IMR-90 (cell line): ENCODE results near the gene LRRC10B. TPM values are rescaled to one million over a fixed set of nuclear protein-coding genes. Genes with fewer than 3 reads are reported as not detected.

Experiments
- ATAC-seq: fragments of 200-7000 bp; cut with Tn5 transposase; 2 replicates; pipeline ENCODE4 v1.9.1; 2020; ENCODE audit warnings: low read depth, mild to moderate bottlenecking, moderate library complexity
- BruUV-seq: library from RNA; stranded (reverse); fragments of 400-500 nt; replicated peaks from 2 replicates; lab custom pipeline; 2021; lab: Mats Ljungman, UMichigan
- CTCF ChIA-PET: fragments of 300-600 bp; formaldehyde crosslinking; extraction: SDS; loops from one replicate; lab custom pipeline; 2021; ENCODE audit warnings: antibody characterized with exemption; lab: Yijun Ruan, JAX
- POLR2A ChIA-PET: fragments of 300-600 bp; sonication (Branson Sonifier 250); formaldehyde crosslinking; loops from one replicate; lab custom pipeline; 2022; ENCODE audit warnings: antibody characterized with exemption; ENCODE audit not compliant: unreplicated experiment; lab: Charles Lee
- DNase-seq: peaks from one replicate; pipeline ENCODE4 v3.0.0; 2013
- H2AFZ ChIP-seq: replicated peaks from 2 replicates; pipeline ENCODE3; 2013; ENCODE audit warnings: low read length, mild to moderate bottlenecking; ENCODE audit not compliant: poor library complexity
- H2AK5ac ChIP-seq: 2 replicates; pipeline ENCODE4 v1.6.1; 2013; ENCODE audit warnings: low read depth, low read length, inconsistent platforms
- H2AK9ac ChIP-seq: replicated peaks from 2 replicates; pipeline ENCODE3; 2013; ENCODE audit warnings: mild to moderate bottlenecking, low read depth, low read length, moderate library complexity; ENCODE audit not compliant: poor library complexity
- H2BK120ac ChIP-seq: 2 replicates; pipeline ENCODE4 v1.6.1; 2013; ENCODE audit warnings: low read depth, low read length, inconsistent platforms
- H2BK15ac ChIP-seq: 3 replicates; pipeline ENCODE4 v1.6.1; 2013; ENCODE audit warnings: low read depth, low read length, inconsistent platforms
- H2BK20ac ChIP-seq: 2 replicates; pipeline ENCODE4 v1.6.1; 2013; ENCODE audit warnings: low read depth, mild to moderate bottlenecking, inconsistent platforms, low read length, moderate library complexity
- H2BK5ac ChIP-seq: 2 replicates; pipeline ENCODE4 v1.6.1; 2013; ENCODE audit warnings: mild to moderate bottlenecking, low read depth, low read length, inconsistent platforms; ENCODE audit not compliant: poor library complexity, severe bottlenecking
- H3K14ac ChIP-seq: replicated peaks from 2 replicates; pipeline ENCODE4 v1.6.1; 2013; ENCODE audit warnings: low read depth, low read length, inconsistent platforms
- H3K18ac ChIP-seq: 2 replicates; pipeline ENCODE4 v1.6.1; 2013; ENCODE audit warnings: low read depth, low read length, control low read depth
- H3K23ac ChIP-seq: 2 replicates; pipeline ENCODE4 v1.6.1; 2013; ENCODE audit warnings: low read depth, low read length, inconsistent platforms
- H3K27ac ChIP-seq: 2 replicates; pipeline ENCODE4 v1.5.1; 2013; ENCODE audit warnings: mild to moderate bottlenecking, control low read depth, low read length; ENCODE audit not compliant: insufficient read depth
- H3K27me3 ChIP-seq: 2 replicates; pipeline ENCODE4 v1.6.1; 2013; ENCODE audit warnings: low read length; ENCODE audit not compliant: control insufficient read depth, insufficient read depth
- H3K36me3 ChIP-seq: 2 replicates; pipeline ENCODE4 v1.6.1; 2013; ENCODE audit warnings: low read length, mixed read lengths; ENCODE audit not compliant: control insufficient read depth, insufficient read depth
- H3K4ac ChIP-seq: 2 replicates; pipeline ENCODE4 v1.6.1; 2013; ENCODE audit warnings: low read depth, low read length, inconsistent platforms
- H3K4me1 ChIP-seq: 2 replicates; pipeline ENCODE4 v1.6.1; 2013; ENCODE audit warnings: low read length, mixed read lengths; ENCODE audit not compliant: control insufficient read depth, insufficient read depth
- H3K4me2 ChIP-seq: 2 replicates; pipeline ENCODE4 v1.6.1; 2013; ENCODE audit warnings: low read depth, mild to moderate bottlenecking, control low read depth, low read length, moderate library complexity
- H3K4me3 ChIP-seq: 2 replicates; pipeline ENCODE4 v1.5.1; 2013; ENCODE audit warnings: low read depth, mild to moderate bottlenecking, control low read depth, low read length, moderate library complexity; ENCODE audit not compliant: insufficient read depth
- H3K56ac ChIP-seq: 2 replicates; pipeline ENCODE4 v1.6.1; 2013; ENCODE audit warnings: low read length, inconsistent platforms; ENCODE audit not compliant: insufficient read depth; ENCODE audit errors: extremely low read depth
- H3K79me1 ChIP-seq, 2 experiments: 2 replicates each; pipeline ENCODE4 v1.6.1; 2013; ENCODE audit warnings: low read length in 2 of 2, inconsistent platforms in 1 of 2, low read depth in 1 of 2
- H3K9ac ChIP-seq: 2 replicates; pipeline ENCODE4 v1.6.1; 2013; ENCODE audit warnings: low read depth, low read length, control low read depth
- H3K9me1 ChIP-seq: 2 replicates; pipeline ENCODE4 v1.6.1; 2013; ENCODE audit warnings: low read length, inconsistent platforms; ENCODE audit not compliant: insufficient read depth
- H3K9me3 ChIP-seq: 2 replicates; pipeline ENCODE4 v1.6.1; 2013; ENCODE audit warnings: low read length; ENCODE audit not compliant: control insufficient read depth, insufficient read depth
- H4K20me1 ChIP-seq: 2 replicates; pipeline ENCODE4 v1.6.1; 2013; ENCODE audit warnings: low read length, inconsistent platforms; ENCODE audit not compliant: insufficient read depth
- H4K5ac ChIP-seq: 2 replicates; pipeline ENCODE4 v1.6.1; 2013; ENCODE audit warnings: mild to moderate bottlenecking, low read depth, low read length, control low read depth
- H4K8ac ChIP-seq, 2 experiments: 2 replicates each; pipeline ENCODE4 v1.6.1; 2013; ENCODE audit warnings: low read depth in 2 of 2, low read length in 2 of 2, control low read depth in 1 of 2, inconsistent platforms in 1 of 2
- H4K91ac ChIP-seq: 2 replicates; pipeline ENCODE4 v1.6.1; 2013; ENCODE audit warnings: low read depth, low read length, inconsistent platforms; ENCODE audit not compliant: insufficient read depth
- MAFK ChIP-seq: IDR thresholded peaks from 2 replicates; pipeline ENCODE4 v1.6.1; 2012; ENCODE audit warnings: low read depth, low read length, improper control_type of control experiment
- MXI1 ChIP-seq: IDR thresholded peaks from 2 replicates; pipeline ENCODE4 v1.6.1; 2012; ENCODE audit warnings: low read depth, mild to moderate bottlenecking, low read length, moderate library complexity, borderline replicate concordance
- RFX5 ChIP-seq: IDR thresholded peaks from 2 replicates; pipeline ENCODE4 v1.8.0; 2012; ENCODE audit warnings: low read depth, mild to moderate bottlenecking, low read length, moderate library complexity
- WGBS, 2 experiments: methylation state at CpG; one replicate each; pipeline versions ENCODE4 v1.1.5 to v1.1.7; 2013; ENCODE audit warnings: missing lambda C conversion rate in 2 of 2; ENCODE audit not compliant: insufficient read length in 1 of 2; ENCODE audit errors: extremely low coverage in 2 of 2; 5-methylcytosine and 5-hydroxymethylcytosine counted together
- dilution Hi-C: fragments of 300-500 bp; cut with HindIII; formaldehyde crosslinking; loops from one replicate; pipeline ENCODE4 v1.14.3; 2018; ENCODE audit warnings: low sequenced_read_pairs; ENCODE audit not compliant: unreplicated experiment
- in situ Hi-C: fragments of 300-500 bp; cut with MboI; formaldehyde crosslinking; loops from 3 replicates; pipeline ENCODE4 v1.14.3; 2019; ENCODE audit warnings: low sequenced_read_pairs, inconsistent platforms, mixed read lengths
- intact Hi-C: fragments of 100-400 bp; cut with micrococcal nuclease; formaldehyde crosslinking; loops from 2 replicates; pipeline ENCODE4 v1.10.0; 2022
- polyA plus RNA-seq, 3 experiments: library from polyadenylated mRNA; depleted of rRNA; stranded (reverse); fragments of >200 nt; gene quantifications; 2 replicates each; pipeline ENCODE4 v1.2.3, GENCODE V29; 2012; ENCODE audit warnings: low replicate concordance in 1 of 3
- total RNA-seq: library from RNA; depleted of rRNA; stranded (reverse); fragments of >200 nt; gene quantifications from 2 replicates; pipeline ENCODE4 v1.2.3, GENCODE V29; 2012
- TF ChIP-seq, protein P1 (sequence below): fragments of 150-350 bp; IDR thresholded peaks from 2 replicates; pipeline ENCODE4 v1.6.1; 2016; ENCODE audit warnings: low read depth, mild to moderate bottlenecking, low read length, moderate library complexity, borderline replicate concordance

The LRRC10B gene
- total and polyA plus RNA-seq, 2 of the 4 experiments (the other 2 are of a cell fraction), result not detected

DNA sequence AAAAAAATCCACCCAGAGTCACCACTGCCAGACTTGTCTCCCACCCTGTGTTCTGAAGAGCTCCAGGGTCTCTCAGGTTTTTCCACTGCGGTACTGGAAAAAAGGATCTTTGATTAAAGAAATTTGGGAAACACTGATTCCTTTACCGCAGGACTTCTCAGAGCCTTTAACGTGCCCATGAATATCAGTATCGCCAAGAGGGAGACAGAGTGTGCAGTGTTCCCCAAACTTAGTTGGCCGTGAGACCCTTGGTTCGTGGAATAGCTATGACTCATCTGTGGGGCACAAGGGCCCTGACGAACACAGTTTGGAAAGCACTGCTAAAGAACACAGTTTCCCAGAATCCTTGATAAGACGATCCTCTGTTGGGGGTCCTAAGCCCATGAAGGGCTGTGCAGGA lies 40.6 kb downstream of the LRRC10B start:
- TF ChIP-seq RFX5, result no peak
- TF ChIP-seq MAFK, result no peak
- no peak for TF ChIP-seq MXI1
- TF ChIP-seq, protein P1, sequence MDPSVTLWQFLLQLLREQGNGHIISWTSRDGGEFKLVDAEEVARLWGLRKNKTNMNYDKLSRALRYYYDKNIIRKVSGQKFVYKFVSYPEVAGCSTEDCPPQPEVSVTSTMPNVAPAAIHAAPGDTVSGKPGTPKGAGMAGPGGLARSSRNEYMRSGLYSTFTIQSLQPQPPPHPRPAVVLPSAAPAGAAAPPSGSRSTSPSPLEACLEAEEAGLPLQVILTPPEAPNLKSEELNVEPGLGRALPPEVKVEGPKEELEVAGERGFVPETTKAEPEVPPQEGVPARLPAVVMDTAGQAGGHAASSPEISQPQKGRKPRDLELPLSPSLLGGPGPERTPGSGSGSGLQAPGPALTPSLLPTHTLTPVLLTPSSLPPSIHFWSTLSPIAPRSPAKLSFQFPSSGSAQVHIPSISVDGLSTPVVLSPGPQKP, result no peak
- Histone ChIP-seq H3K4ac (no peak overlapping the region), H2AFZ (no peak overlapping the region), H3K4me3 (no peak overlapping the region), H3K79me1 (no peaks in the 10 kb centered on the region), H2BK20ac (no peak overlapping the region), H3K4me1 (peaks cover 4% of the 10 kb centered on the region; the same call in 1 of the 2 replicates), H3K9ac (no peak overlapping the region), H2BK15ac (no peak overlapping the region), H3K36me3 (no peaks in the 10 kb centered on the region), H2BK120ac (no peak overlapping the region), H4K5ac (no peak overlapping the region), H4K20me1 (no peaks in the 10 kb centered on the region), H3K27me3 (peaks cover 25% of the 10 kb centered on the region), H3K4me2 (no peak overlapping the region), H2AK5ac (no peak overlapping the region), H4K91ac (no peak overlapping the region), H3K27ac (no peak overlapping the region), H3K9me3 (no peaks in the 10 kb centered on the region), H3K9me1 (no peaks in the 10 kb centered on the region), H2BK5ac (no peak overlapping the region), H3K14ac (no peak overlapping the region), H3K18ac (no peak overlapping the region), H4K8ac (no peak overlapping the region), H2AK9ac (no peak overlapping the region), H3K23ac (no peak overlapping the region), H3K56ac (no peak overlapping the region)
- ChIA-PET CTCF (no interaction called here), POLR2A (no interaction called here)
- in situ Hi-C loops (no loop called here), dilution Hi-C loops (no loop called here), intact Hi-C loops (no loop called here)
- WGBS, 2 experiments, result 67% methylated on average over 7 of the region's 8 CpGs; no CpG with 5 or more reads in 1 of the 2 experiments
- BruUV-seq, result no TSS peak
- ATAC-seq (no peak), DNase-seq (no peak)
